ENCODE results near the gene SYCP2L.

SYCP2L gene

GRCh38 chr6:11011787-11012234 lies 125.0 kb downstream of the SYCP2L start:
- no peak for DNase-seq

GRCh38 chr6:11012295-11012754 lies 125.5 kb downstream of the SYCP2L start:
- DNase-seq = no peak

GRCh38 chr6:11012976-11013720 lies 126.3 kb downstream of the SYCP2L start:
- DNase-seq = no peak

- DNase-seq = no peak
Measured at GRCh38 chr6:11013721-11014070, 126.8 kb downstream of the SYCP2L start.

GRCh38 chr6:11015102-11015501 lies 128.2 kb downstream of the SYCP2L start:
- no peak for DNase-seq

DNA sequence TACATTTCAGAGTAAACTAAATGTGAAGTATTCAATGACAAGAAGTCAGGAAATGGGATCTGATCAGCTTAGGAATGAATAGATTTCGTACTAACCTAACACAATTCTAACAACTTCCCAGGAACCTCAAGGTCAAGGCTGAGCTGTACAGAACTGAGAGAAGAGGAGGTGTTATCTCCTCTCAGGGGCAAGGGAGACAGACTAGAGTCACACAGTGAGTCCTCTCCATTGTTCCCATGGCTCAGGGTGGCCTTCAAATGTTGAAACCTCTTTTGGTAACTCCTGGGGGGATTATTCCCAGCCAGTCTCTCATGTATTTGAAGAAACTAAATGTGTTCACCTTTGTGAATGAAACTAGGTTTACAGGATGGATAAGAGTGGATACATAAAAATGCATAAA lies 129.6 kb downstream of the SYCP2L start:
- no peak for DNase-seq

DNA sequence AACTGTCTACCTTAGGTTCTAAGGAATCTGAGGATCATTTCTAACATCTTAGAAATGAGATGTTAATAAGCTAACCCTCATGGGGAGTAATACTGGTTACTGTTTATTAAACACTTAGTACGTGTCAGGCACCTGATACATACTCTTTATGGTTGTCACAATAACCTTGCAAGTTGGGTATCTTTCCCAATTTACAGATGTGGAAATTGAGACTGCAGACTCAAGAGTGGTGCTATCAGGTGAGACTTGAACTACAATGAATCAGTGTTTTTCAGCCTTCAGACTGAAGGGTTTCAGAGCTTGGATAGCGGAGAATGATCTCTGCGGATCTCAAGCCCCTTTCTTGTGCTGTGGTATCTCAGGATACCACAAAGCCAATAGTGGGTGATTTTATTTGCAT lies 130.2 kb downstream of the SYCP2L start:
- DNase-seq = no peak

GRCh38 chr6:11018225-11018624 lies 131.4 kb downstream of the SYCP2L start:
- no peak for DNase-seq

DNA sequence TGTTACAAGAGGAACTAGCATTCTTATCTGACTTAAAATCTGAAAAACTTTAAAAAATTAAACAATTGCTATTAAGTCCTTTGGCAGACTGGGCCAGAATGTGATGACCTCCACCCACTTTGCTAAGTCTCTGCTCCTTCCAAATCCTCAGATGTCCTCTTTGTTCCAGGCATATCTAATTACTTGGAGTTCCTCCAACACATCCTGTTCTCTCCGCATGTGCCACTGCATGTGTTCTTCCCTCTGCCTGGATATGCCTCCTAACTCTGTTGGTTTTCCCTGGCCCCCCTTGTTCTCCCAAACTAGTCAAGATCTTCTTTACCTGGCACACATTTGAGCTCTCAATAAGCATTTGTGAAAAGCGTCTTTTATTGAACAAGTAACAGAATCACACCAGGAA lies 134.2 kb downstream of the SYCP2L start:
- DNase-seq = no peak

GRCh38 chr6:11021714-11022113 lies 134.9 kb downstream of the SYCP2L start:
- no peak for DNase-seq

DNA sequence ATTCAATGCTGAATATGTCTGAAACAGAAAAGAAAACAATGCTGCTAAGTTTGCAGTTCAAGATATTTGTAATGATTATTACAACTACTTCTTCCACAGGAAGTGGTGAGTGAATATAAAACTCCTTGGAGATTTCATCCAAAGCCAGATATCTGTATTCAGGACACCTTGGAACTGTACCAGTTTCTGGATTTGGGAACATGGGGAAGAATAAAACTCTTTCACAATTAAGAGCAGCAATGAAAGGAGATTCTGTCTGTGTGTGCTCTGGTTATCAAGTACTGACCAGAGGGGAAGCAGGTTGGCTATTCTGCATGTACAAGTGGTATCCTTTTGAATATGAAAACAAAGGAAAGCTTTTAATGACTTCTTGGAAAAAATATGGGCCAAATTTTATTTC lies 136.2 kb downstream of the SYCP2L start:
- DNase-seq = no peak
